HG03025 (cell line): ENCODE data around the gene GSPT1.
"Not testable (repeated sequence)": the region's sequence is repeated elsewhere in the genome, so short reads cannot be mapped to it uniquely, and the experiment has no call there.

ENCODE experiments used
- ATAC-seq: cut with Tn5 transposase; IDR thresholded peaks from one replicate; pipeline ENCODE4 v1.9.1; 2021; ENCODE audit warnings: mild to moderate bottlenecking, moderate library complexity; ENCODE audit not compliant: unreplicated experiment, low FRiP score

The GSPT1 gene

DNA sequence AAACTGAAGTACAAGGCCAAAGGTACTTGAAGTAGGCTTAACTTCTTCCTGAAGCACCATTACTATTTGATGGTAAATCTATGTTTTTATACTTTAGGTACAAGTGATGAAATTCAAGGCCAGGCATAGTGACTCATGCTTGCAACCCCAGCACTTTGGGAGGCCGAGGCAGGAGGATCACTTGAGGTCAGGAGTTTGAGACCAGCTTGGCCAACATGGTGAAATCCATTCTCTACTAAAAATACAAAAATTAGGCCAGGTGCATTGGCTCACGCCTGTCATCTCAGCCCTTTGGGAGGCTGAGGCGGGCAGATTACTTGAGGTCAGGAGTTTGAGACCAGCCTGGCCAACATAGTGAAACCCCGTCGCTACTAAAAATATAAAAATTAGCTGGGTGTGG lies 92.1 kb downstream of the GSPT1 start:
- not testable (repeated sequence) for ATAC-seq

DNA sequence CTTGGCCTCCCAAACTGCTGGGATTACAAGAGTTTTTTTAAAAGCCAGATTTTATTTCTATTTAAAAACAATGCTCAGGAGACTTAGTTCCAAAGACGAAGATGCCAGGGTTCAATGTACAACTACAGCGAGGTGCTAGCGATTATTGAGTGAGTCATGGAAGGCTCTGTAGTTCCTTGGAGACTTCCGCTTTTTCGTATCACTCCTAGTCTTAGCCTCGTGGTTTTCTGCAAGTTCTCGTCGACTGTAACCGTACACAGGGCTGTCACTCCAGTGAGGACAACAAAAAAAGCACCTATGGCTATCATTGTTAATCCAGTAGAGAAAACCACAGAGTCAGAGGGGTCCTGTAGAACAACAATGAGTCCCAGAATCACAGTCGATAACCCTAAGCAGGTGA lies 96.0 kb downstream of the GSPT1 start:
- ATAC-seq: no peak

DNA sequence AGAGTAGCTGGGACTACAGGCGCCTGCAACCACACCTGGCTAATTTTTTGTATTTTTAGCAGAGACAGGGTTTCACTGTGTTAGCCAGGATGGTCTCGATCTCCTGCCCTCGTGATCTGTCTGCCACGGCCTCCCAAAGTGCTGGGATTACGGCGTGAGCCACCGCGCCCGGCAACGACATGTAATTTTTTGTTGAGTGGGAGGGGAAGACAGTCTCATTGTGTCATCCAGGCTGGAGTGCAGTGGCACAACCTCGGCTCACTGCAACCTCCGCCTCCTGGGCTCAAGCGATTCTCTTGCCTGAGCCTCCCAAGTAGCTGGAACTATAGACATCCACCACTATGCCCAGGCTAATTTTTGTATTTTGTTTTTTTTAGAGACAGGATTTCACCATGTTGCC lies 96.8 kb downstream of the GSPT1 start:
- not testable (repeated sequence) for ATAC-seq
